K562 (cell line): Measurements from ENCODE around the gene PUS7L. TPM values are rescaled to one million over a fixed set of nuclear protein-coding genes. Genes with fewer than 3 reads are reported as not detected.

ENCODE experiments used
- ATAC-seq: fragments of 200-7000 bp; cut with Tn5 transposase; 3 replicates; pipeline ENCODE4 v1.9.1; 2020; ENCODE audit warnings: moderate library complexity
- BruUV-seq: library from RNA; stranded (reverse); fragments of 400-500 nt; replicated peaks from 2 replicates; lab custom pipeline; 2021; lab: Mats Ljungman, UMichigan
- CTCF ChIA-PET: fragments of 300-600 bp; formaldehyde crosslinking; extraction: SDS; loops from one replicate; lab custom pipeline; 2021; ENCODE audit warnings: low intra/inter-chr PET ratio; lab: Yijun Ruan, JAX
- POLR2A ChIA-PET: fragments of 300-600, 350-650 bp; sonication (Branson Sonifier 250); formaldehyde crosslinking; extraction: SDS; loops from one replicate; lab custom pipeline; 2021; ENCODE audit warnings: antibody characterized with exemption, inconsistent platforms; lab: Yijun Ruan, JAX
- DNase-seq, 4 experiments: peaks; one replicate each; pipeline versions ENCODE4 v3.0.0 to v3.0.0-alpha.2; 2011 to 2018; ENCODE audit warnings: low spot score in 3 of 4, mixed read lengths in 3 of 4; ENCODE audit errors: extremely low read depth in 1 of 4
- FAIRE-seq: peaks from 2 replicates; lab custom pipeline; 2011; peaks lifted over from hg19 to GRCh38; lab: Jason Lieb, UNC
- H2AFZ ChIP-seq: 2 replicates; pipeline ENCODE4 v1.6.0; 2011; ENCODE audit warnings: low read depth, low read length, control low read depth, inconsistent platforms
- H3K27ac ChIP-seq: fragments of 200-600 bp; 3 replicates; pipeline ENCODE4 v1.8.0; 2011; ENCODE audit warnings: low read depth, mild to moderate bottlenecking, control low read depth, inconsistent platforms, low read length, moderate library complexity, mixed read lengths; ENCODE audit errors: extremely low read depth
- H3K27me3 ChIP-seq, 2 experiments: fragments of 300-600 bp in 1 of 2; 2 replicates in 1 of 2; 3 replicates in 1 of 2; pipeline versions ENCODE4 v1.6.0 to v1.8.0; 2011; ENCODE audit warnings: inconsistent platforms in 2 of 2, low read length in 2 of 2, mild to moderate bottlenecking in 1 of 2, mixed read lengths in 1 of 2, moderate library complexity in 1 of 2; ENCODE audit not compliant: control insufficient read depth in 2 of 2, insufficient read depth in 2 of 2
- H3K36me3 ChIP-seq: fragments of 300-600 bp; 3 replicates; pipeline ENCODE4 v1.8.0; 2011; ENCODE audit warnings: mild to moderate bottlenecking, low read length, inconsistent platforms; ENCODE audit not compliant: control insufficient read depth, insufficient read depth
- H3K4me1 ChIP-seq, 2 experiments: fragments of 200-600 bp in 1 of 2; replicated peaks in 1 of 2; 2 replicates in 1 of 2; 3 replicates in 1 of 2; pipeline versions ENCODE4 v1.5.1 to v1.8.0; 2011; ENCODE audit warnings: inconsistent platforms in 2 of 2, low read length in 2 of 2, mild to moderate bottlenecking in 1 of 2, mixed read lengths in 1 of 2, moderate library complexity in 1 of 2; ENCODE audit not compliant: control insufficient read depth in 2 of 2, insufficient read depth in 2 of 2
- H3K4me2 ChIP-seq: 2 replicates; pipeline ENCODE4 v1.6.1; 2011; ENCODE audit warnings: low read length, control low read depth, inconsistent platforms, mixed read lengths; ENCODE audit not compliant: insufficient read depth
- H3K4me3 ChIP-seq: fragments of 200-600 bp; sonication (generic), shearing (Covaris generic); 2 replicates; pipeline ENCODE4 v1.5.1; 2016; ENCODE audit warnings: control low read depth, inconsistent platforms
- H3K79me2 ChIP-seq: fragments of 200-600 bp; 3 replicates; pipeline ENCODE4 v1.8.0; 2011; ENCODE audit warnings: low read length, inconsistent platforms; ENCODE audit not compliant: control insufficient read depth, insufficient read depth
- H3K9ac ChIP-seq, 2 experiments: 2 replicates each; pipeline versions ENCODE4 v1.6.0 to v1.6.1; 2011; ENCODE audit warnings: low read depth in 2 of 2, low read length in 2 of 2, control low read depth in 1 of 2, inconsistent platforms in 1 of 2, mild to moderate bottlenecking in 1 of 2, mixed read lengths in 1 of 2; ENCODE audit not compliant: insufficient read depth in 1 of 2
- H3K9me1 ChIP-seq: one replicate; pipeline ENCODE4 v1.6.0; 2011; ENCODE audit warnings: inconsistent platforms, mild to moderate bottlenecking, low read length, moderate library complexity; ENCODE audit not compliant: control insufficient read depth, insufficient read depth
- H3K9me3 ChIP-seq: replicated peaks from 2 replicates; pipeline ENCODE4 v1.5.1; 2011; ENCODE audit warnings: low read depth, low read length, inconsistent platforms; ENCODE audit not compliant: control insufficient read depth, insufficient read depth
- H4K20me1 ChIP-seq: replicated peaks from 2 replicates; pipeline ENCODE4 v1.6.1; 2011; ENCODE audit warnings: low read length, inconsistent platforms, mixed read lengths; ENCODE audit not compliant: control insufficient read depth, insufficient read depth
- ARNT ChIP-seq, 2 experiments: fragments of 450-650 bp; IDR thresholded peaks; 2 replicates each; pipeline ENCODE4 v1.6.1; 2016; ENCODE audit warnings: mild to moderate bottlenecking in 1 of 2
- COPS2 ChIP-seq: fragments of 450-650 bp; conservative IDR thresholded peaks from 2 replicates; pipeline ENCODE4 v1.6.1; 2016; ENCODE audit warnings: mild to moderate bottlenecking, moderate library complexity
- KAT7 ChIP-seq: sonication (generic); formaldehyde crosslinking; IDR thresholded peaks from 2 replicates; pipeline ENCODE4 v1.8.0; 2022; ENCODE audit warnings: missing genetic modification reagents, mild to moderate bottlenecking, borderline replicate concordance
- MNT ChIP-seq, 2 experiments: fragments of 450-650 bp; conservative IDR thresholded peaks; 2 replicates each; pipeline ENCODE4 v1.6.1; 2017; ENCODE audit warnings: mild to moderate bottlenecking in 2 of 2, moderate library complexity in 2 of 2
- SRSF7 ChIP-seq: fragments of 200-400 bp; formaldehyde crosslinking; optimal IDR thresholded peaks from 2 replicates; pipeline ENCODE3; 2017; ENCODE audit warnings: mild to moderate bottlenecking, low read depth, low read length
- ZNF280A ChIP-seq: fragments of 450-650 bp; IDR thresholded peaks from 2 replicates; pipeline ENCODE4 v1.6.1; 2018; ENCODE audit warnings: mild to moderate bottlenecking, low read depth; ENCODE audit not compliant: partially characterized antibody
- in situ Hi-C: fragments of 300-500 bp; cut with MboI; formaldehyde crosslinking; loops from 4 replicates; pipeline ENCODE4 v1.15.0; 2018; ENCODE audit warnings: inconsistent platforms, mixed read lengths
- intact Hi-C: fragments of 100-400 bp; cut with micrococcal nuclease; formaldehyde crosslinking; loops from 2 replicates; pipeline ENCODE4 v1.14.2; 2022
- polyA plus RNA-seq, 8 experiments: library from polyadenylated mRNA; depleted of rRNA in 4 of 8; stranded (reverse) in 5 of 8; unstranded in 3 of 8; fragments of >200 nt; fragmentation: Nextera tagmentation in 2 of 8; fragmentation: Illumina TruSeq in 1 of 8; extraction: Ambion mirVana in 2 of 8; extraction: Trizol in 1 of 8; gene quantifications; 2 replicates each; pipeline versions ENCODE4 v1.2.1 to v1.2.3, GENCODE V29; 2011 to 2014; ENCODE audit warnings: inconsistent platforms in 1 of 8, missing spikeins in 1 of 8
- total RNA-seq, 7 experiments: library from RNA; depleted of rRNA in 6 of 7; stranded (reverse); fragments of >200 nt in 6 of 7; fragmentation: Illumina TruSeq in 2 of 7; extraction: Trizol in 2 of 7; gene quantifications; 2 replicates each; pipeline versions ENCODE4 v1.2.1 to v1.2.3, GENCODE V29; 2011 to 2021; ENCODE audit warnings: low replicate concordance in 1 of 7

Gene PUS7L
- total and polyA plus RNA-seq, 9 of the 15 experiments (the other 6 are each of a cell fraction or from before 2014, with no cell fraction given) = 10.8 to 53.3 (median 25.2) TPM

- DNase-seq (no peak), FAIRE-seq (no peak), ATAC-seq (no peak)
- no peaks in the 10 kb centered on the region for H3K9me3 ChIP-seq
- peaks cover 0 to 8% of the 10 kb centered on the region in 2 experiments; a peak in 2 of 5 replicates for H3K4me1 ChIP-seq
- no peaks in the 10 kb centered on the region for H3K27me3 ChIP-seq
- no peaks in the 10 kb centered on the region for H3K9me1 ChIP-seq
- H2AFZ ChIP-seq = no peak overlapping the region
- no peak overlapping the region for H3K4me2 ChIP-seq
- TF ChIP-seq MNT (conservative IDR thresholded peaks at IDR 0.05) (no peak), COPS2 (no peak), ZNF280A (no peak), ARNT (IDR thresholded peaks at IDR 0.05) (no peak), KAT7 (no peak), SRSF7 (no peak)
- no TSS peak for BruUV-seq
- H3K36me3 ChIP-seq = peaks cover 6% of the 10 kb centered on the region
- H4K20me1 ChIP-seq = no peaks in the 10 kb centered on the region
- no peak overlapping the region for H3K9ac ChIP-seq
- POLR2A ChIA-PET = no interaction called here
- in situ Hi-C loops (no loop called here), intact Hi-C loops (no loop called here)
- CTCF ChIA-PET = no interaction called here
- H3K27ac ChIP-seq = no peak overlapping the region
- no peak overlapping the region for H3K4me3 ChIP-seq
- H3K79me2 ChIP-seq = peaks cover 27% of the 10 kb centered on the region
Measured at GRCh38 chr12:43764528-43764927, 5.9 kb upstream of the PUS7L start.
